GM12878 (cell line): ENCODE data around the gene MEGF11. TPM values are rescaled to one million over a fixed set of nuclear protein-coding genes. Genes with fewer than 3 reads are reported as not detected.

Source experiments
- ATAC-seq: fragments of 200-7000 bp; cut with Tn5 transposase; 3 replicates; pipeline ENCODE4 v1.9.1; 2020; ENCODE audit warnings: mild to moderate bottlenecking, moderate library complexity
- BruUV-seq: library from RNA; stranded (reverse); fragments of 400-500 nt; replicated peaks from 2 replicates; lab custom pipeline; 2021; lab: Mats Ljungman, UMichigan
- CTCF ChIA-PET: fragments of 300-600 bp; sonication (Branson Sonifier 250); formaldehyde crosslinking; extraction: SDS; loops from one replicate; lab custom pipeline; 2021; ENCODE audit warnings: inconsistent platforms; lab: Yijun Ruan, JAX
- POLR2A ChIA-PET: fragments of 350-600 bp; formaldehyde crosslinking; extraction: SDS; loops from one replicate; lab custom pipeline; 2021; ENCODE audit warnings: inconsistent platforms; lab: Charles Lee
- RAD21 ChIA-PET: fragments of 300-600 bp; sonication (Branson Sonifier 250); formaldehyde crosslinking; loops from one replicate; lab custom pipeline; 2023; ENCODE audit warnings: antibody characterized with exemption; ENCODE audit not compliant: unreplicated experiment; lab: Charles Lee
- SMC1A ChIA-PET: fragments of 300-600 bp; sonication (Branson Sonifier 250); formaldehyde crosslinking; loops from one replicate; lab custom pipeline; 2023; ENCODE audit not compliant: unreplicated experiment, uncharacterized antibody; lab: Charles Lee
- DNase-seq: peaks from one replicate; pipeline ENCODE4 v3.0.0-alpha.2; 2011; ENCODE audit warnings: low read depth, low spot score
- FAIRE-seq: peaks from 3 replicates; lab custom pipeline; 2011; peaks lifted over from hg19 to GRCh38; lab: Jason Lieb, UNC
- H2AFZ ChIP-seq: 2 replicates; pipeline ENCODE4 v1.6.0; 2011; ENCODE audit warnings: low read depth, low read length, control low read depth; ENCODE audit not compliant: control insufficient read depth
- H3K27ac ChIP-seq: 2 replicates; pipeline ENCODE4 v1.5.1; 2011; ENCODE audit warnings: control low read depth; ENCODE audit not compliant: control insufficient read depth, insufficient read depth
- H3K27me3 ChIP-seq, 2 experiments: replicated peaks in 1 of 2; 2 replicates each; pipeline versions ENCODE4 v1.6.0 to v1.6.1; 2011; ENCODE audit warnings: low read length in 1 of 2; ENCODE audit not compliant: control insufficient read depth in 2 of 2, insufficient read depth in 2 of 2
- H3K36me3 ChIP-seq, 2 experiments: 2 replicates each; pipeline ENCODE4 v1.5.1; 2011; ENCODE audit warnings: low read length in 1 of 2; ENCODE audit not compliant: control insufficient read depth in 2 of 2, insufficient read depth in 2 of 2
- H3K4me1 ChIP-seq: 2 replicates; pipeline ENCODE4 v1.6.1; 2011; ENCODE audit warnings: mild to moderate bottlenecking, low read length, moderate library complexity, mixed read lengths; ENCODE audit not compliant: control insufficient read depth, insufficient read depth
- H3K4me2 ChIP-seq: 2 replicates; pipeline ENCODE4 v1.6.0; 2011; ENCODE audit warnings: control low read depth; ENCODE audit not compliant: control insufficient read depth, insufficient read depth
- H3K4me3 ChIP-seq: fragments of 200-600 bp; sonication (generic); 2 replicates; pipeline ENCODE4 v1.5.1; 2016
- H3K79me2 ChIP-seq: 2 replicates; pipeline ENCODE4 v1.6.0; 2011; ENCODE audit warnings: low read length; ENCODE audit not compliant: control insufficient read depth, insufficient read depth
- H3K9ac ChIP-seq: 2 replicates; pipeline ENCODE4 v1.8.0; 2011; ENCODE audit warnings: low read length, control low read depth, mixed read lengths; ENCODE audit not compliant: control insufficient read depth, insufficient read depth
- H3K9me3 ChIP-seq: replicated peaks from 3 replicates; pipeline ENCODE4 v1.5.1; 2011; ENCODE audit warnings: mild to moderate bottlenecking, low read length; ENCODE audit not compliant: control insufficient read depth, insufficient read depth
- H4K20me1 ChIP-seq: 2 replicates; pipeline ENCODE4 v1.6.0; 2011; ENCODE audit not compliant: control insufficient read depth, insufficient read depth
- CBX3 ChIP-seq: fragments of 200-600 bp; sonication (generic); IDR thresholded peaks from 2 replicates; pipeline ENCODE4 v1.6.1; 2016; ENCODE audit warnings: low read depth, borderline replicate concordance
- ELK1 ChIP-seq: IDR thresholded peaks from 2 replicates; pipeline ENCODE4 v1.6.1; 2012; ENCODE audit warnings: low read depth, low read length, improper control_type of control experiment
- EZH2 ChIP-seq: IDR thresholded peaks from 2 replicates; pipeline ENCODE4 v1.6.1; 2012; ENCODE audit warnings: low read depth, mild to moderate bottlenecking, control low read depth, inconsistent platforms, low read length, borderline replicate concordance; ENCODE audit not compliant: control insufficient read depth
- FOS ChIP-seq: IDR thresholded peaks from 3 replicates; pipeline ENCODE4 v1.6.1; 2011; ENCODE audit warnings: borderline replicate concordance; ENCODE audit not compliant: insufficient read length; ENCODE audit errors: extremely low read depth
- FOXM1 ChIP-seq: IDR thresholded peaks from 2 replicates; pipeline ENCODE4 v1.6.1; 2012; ENCODE audit warnings: low read depth, mild to moderate bottlenecking, inconsistent platforms, low read length, moderate library complexity
- HDAC2 ChIP-seq: fragments of 200-600 bp; sonication (generic); IDR thresholded peaks from 2 replicates; pipeline ENCODE4 v1.6.1; 2017
- IRF4 ChIP-seq: IDR thresholded peaks from 2 replicates; pipeline ENCODE4 v1.6.1; 2011; ENCODE audit warnings: low read depth, low read length
- KLF5 ChIP-seq: fragments of 450-650 bp; IDR thresholded peaks from 2 replicates; pipeline ENCODE4 v1.6.1; 2014; ENCODE audit warnings: mild to moderate bottlenecking; ENCODE audit not compliant: partially characterized antibody
- MTA2 ChIP-seq: fragments of 450-650 bp; IDR thresholded peaks from 2 replicates; pipeline ENCODE4 v1.6.1; 2016; ENCODE audit warnings: low read depth, mild to moderate bottlenecking, moderate library complexity
- MYB ChIP-seq: fragments of 150-350 bp; IDR thresholded peaks from 2 replicates; pipeline ENCODE4 v1.6.1; 2014; ENCODE audit warnings: mild to moderate bottlenecking, low read depth, low read length, borderline replicate concordance
- NKRF ChIP-seq: fragments of 450-650 bp; conservative IDR thresholded peaks from 2 replicates; pipeline ENCODE4 v1.6.1; 2017; ENCODE audit warnings: mild to moderate bottlenecking, moderate library complexity
- REST ChIP-seq: IDR thresholded peaks from 2 replicates; pipeline ENCODE4 v1.6.1; 2012; ENCODE audit warnings: mild to moderate bottlenecking, low read depth, low read length
- RFX5 ChIP-seq: IDR thresholded peaks from 2 replicates; pipeline ENCODE4 v1.6.1; 2011; ENCODE audit warnings: low read depth, low read length, improper control_type of control experiment
- SIN3A ChIP-seq: IDR thresholded peaks from 2 replicates; pipeline ENCODE4 v1.6.1; 2012; ENCODE audit warnings: low read depth, low read length, improper control_type of control experiment
- SKIL ChIP-seq: fragments of 450-650 bp; IDR thresholded peaks from 2 replicates; pipeline ENCODE4 v1.6.1; 2017; ENCODE audit warnings: mild to moderate bottlenecking, low read depth, inconsistent platforms; ENCODE audit not compliant: poor library complexity, severe bottlenecking
- SMAD1 ChIP-seq: fragments of 450-650 bp; IDR thresholded peaks from 2 replicates; pipeline ENCODE4 v1.6.1; 2018; ENCODE audit warnings: mild to moderate bottlenecking, low read depth; ENCODE audit not compliant: partially characterized antibody
- WGBS: methylation state at CpG from one replicate; pipeline ENCODE4 v1.1.6; 2016; ENCODE audit warnings: low lambda C conversion rate; ENCODE audit not compliant: insufficient replicate concordance, insufficient coverage; ENCODE audit errors: missing lambda C conversion rate; 5-methylcytosine and 5-hydroxymethylcytosine counted together
- in situ Hi-C: fragments of 300-500 bp; cut with MboI; formaldehyde crosslinking; loops from 9 replicates; pipeline ENCODE4 v1.14.3; 2018; ENCODE audit warnings: mixed read lengths
- intact Hi-C: fragments of 100-400 bp; cut with micrococcal nuclease; formaldehyde crosslinking; loops from one replicate; pipeline ENCODE4 v1.14.2; 2022; ENCODE audit not compliant: unreplicated experiment
- polyA plus RNA-seq, 11 experiments: library from polyadenylated mRNA; depleted of rRNA in 4 of 11; unstranded in 6 of 11; stranded (reverse) in 5 of 11; fragments of >200 nt; fragmentation: Nextera tagmentation in 4 of 11; fragmentation: Illumina TruSeq in 1 of 11; extraction: Ambion mirVana in 4 of 11; extraction: Trizol in 1 of 11; gene quantifications; 1 replicate in 1 of 11; 2 replicates in 10 of 11; pipeline versions ENCODE4 v1.2.1 to v1.2.3, GENCODE V29; 2011 to 2016; ENCODE audit warnings: inconsistent platforms in 2 of 11, missing spikeins in 2 of 11, low read depth in 1 of 11
- total RNA-seq, 4 experiments: library from RNA; depleted of rRNA in 3 of 4; stranded (reverse); fragments of >200 nt in 3 of 4; fragmentation: Illumina TruSeq in 1 of 4; extraction: Trizol in 1 of 4; gene quantifications; 2 replicates each; pipeline versions ENCODE4 v1.2.1 to v1.2.3, GENCODE V29; 2013 to 2021

The MEGF11 gene
- total and polyA plus RNA-seq, 10 of the 15 experiments (the other 5 are each of a cell fraction or from before 2014, with no cell fraction given) = 0.03 to 1.7 (median 0.49) TPM

GRCh38 chr15:66189291-66189690, 64.3 kb downstream of the MEGF11 start:
- in situ Hi-C loops = no loop called here
- no peak for TF ChIP-seq CBX3
- TF ChIP-seq MYB = no peak
- TF ChIP-seq FOXM1 = no peak
- no peak for TF ChIP-seq EZH2
- no peak for TF ChIP-seq RFX5
- no peak for TF ChIP-seq SKIL
- TF ChIP-seq KLF5 = no peak
- no peak for TF ChIP-seq MTA2
- TF ChIP-seq SMAD1 = no peak
- TF ChIP-seq SIN3A = no peak
- TF ChIP-seq REST = no peak
- TF ChIP-seq NKRF = no peak
- no peak for TF ChIP-seq HDAC2
- TF ChIP-seq FOS = no peak
- no peak for TF ChIP-seq IRF4
- no peak for TF ChIP-seq ELK1

More at GRCh38 chr15:66189291-66189690, 64.3 kb downstream of the MEGF11 start:
- H3K4me3 ChIP-seq = no peak overlapping the region
- H3K4me2 ChIP-seq = no peak overlapping the region
- H3K27ac ChIP-seq = no peak overlapping the region
- no peaks in the 10 kb centered on the region for H3K79me2 ChIP-seq
- no peaks in the 10 kb centered on the region for H3K9me3 ChIP-seq
- no peak for DNase-seq
- no TSS peak for BruUV-seq
- no peak for FAIRE-seq
- no peak overlapping the region for H2AFZ ChIP-seq
- no peaks in the 10 kb centered on the region for H3K36me3 ChIP-seq
- POLR2A ChIA-PET = no interaction called here
- RAD21 ChIA-PET = interaction anchor here (1.5 to 1.6 kb wide), 2 partner anchors 268 to 326 kb away, joined by 3 to 4 read pairs; no protein-coding TSS in a partner anchor
- no peaks in the 10 kb centered on the region for H3K4me1 ChIP-seq
- CTCF ChIA-PET = interaction anchor here (1.1 to 3.8 kb wide), 5 partner anchors 11 to 273 kb away, joined by 3 to 22 read pairs (median 4); no protein-coding TSS in a partner anchor
- intact Hi-C loops = no loop called here
- no peak overlapping the region for H3K9ac ChIP-seq
- SMC1A ChIA-PET = interaction anchor here (1.7 kb wide), 1 partner anchor 36 kb away, joined by 3 read pairs; no protein-coding TSS in a partner anchor
- WGBS = 76% methylated on average over 6 of the region's 6 CpGs
- H4K20me1 ChIP-seq = no peaks in the 10 kb centered on the region
- H3K27me3 ChIP-seq = no peaks in the 10 kb centered on the region; a peak in 1 of 4 replicates
- no peak for ATAC-seq
